HepG2 (cell line): Measurements from ENCODE around the gene OR5K2. TPM values are rescaled to one million over a fixed set of nuclear protein-coding genes. Genes with fewer than 3 reads are reported as not detected.

Source experiments
- ATAC-seq: fragments of 200-7000 bp; cut with Tn5 transposase; 3 replicates; pipeline ENCODE4 v1.9.1; 2020; ENCODE audit warnings: mild to moderate bottlenecking, moderate library complexity
- BruUV-seq: library from RNA; stranded (reverse); fragments of 400-500 nt; replicated peaks from 2 replicates; lab custom pipeline; 2021; lab: Mats Ljungman, UMichigan
- CTCF ChIA-PET: fragments of 300-600 bp; formaldehyde crosslinking; extraction: SDS; loops from one replicate; lab custom pipeline; 2021; ENCODE audit warnings: low total read pairs, inconsistent platforms, low intra/inter-chr PET ratio; lab: Yijun Ruan, JAX
- POLR2A ChIA-PET: fragments of 350-600 bp; sonication (Branson Sonifier 250); formaldehyde crosslinking; loops from one replicate; lab custom pipeline; 2020; ENCODE audit warnings: antibody characterized with exemption, inconsistent platforms; lab: Yijun Ruan, JAX
- DNase-seq: peaks from one replicate; pipeline ENCODE4 v3.0.0-alpha.2; 2015; ENCODE audit warnings: low spot score
- FAIRE-seq: peaks from 3 replicates; lab custom pipeline; 2011; peaks lifted over from hg19 to GRCh38; lab: Jason Lieb, UNC
- H2AFZ ChIP-seq: one replicate; pipeline ENCODE4 v1.6.1; 2011; ENCODE audit warnings: low read length, inconsistent platforms
- H3K27ac ChIP-seq: fragments of 300-600 bp; 3 replicates; pipeline ENCODE4 v1.8.0; 2011; ENCODE audit warnings: mixed run types, mild to moderate bottlenecking, mixed read lengths, low read length, inconsistent platforms; ENCODE audit not compliant: insufficient read depth; ENCODE audit errors: extremely low read length
- H3K27me3 ChIP-seq, 2 experiments: fragments of 200-600 bp in 1 of 2; 2 replicates in 1 of 2; 3 replicates in 1 of 2; pipeline versions ENCODE4 v1.6.0 to v1.8.0; 2011; ENCODE audit warnings: low read length in 2 of 2, mild to moderate bottlenecking in 2 of 2, moderate library complexity in 2 of 2, inconsistent platforms in 1 of 2; ENCODE audit not compliant: insufficient read depth in 2 of 2, control insufficient read depth in 1 of 2
- H3K36me3 ChIP-seq, 2 experiments: fragments of 200-600 bp in 1 of 2; replicated peaks in 1 of 2; 2 replicates in 1 of 2; 3 replicates in 1 of 2; pipeline versions ENCODE4 v1.5.1 to v1.8.0; 2011; ENCODE audit warnings: low read length in 2 of 2, inconsistent platforms in 1 of 2; ENCODE audit not compliant: insufficient read depth in 2 of 2, control insufficient read depth in 1 of 2
- H3K4me1 ChIP-seq: 2 replicates; pipeline ENCODE4 v1.5.1; 2012; ENCODE audit warnings: low read length, inconsistent platforms; ENCODE audit not compliant: insufficient read depth
- H3K4me2 ChIP-seq: 2 replicates; pipeline ENCODE4 v1.6.0; 2011; ENCODE audit warnings: low read depth, low read length, inconsistent platforms
- H3K4me3 ChIP-seq, 3 experiments: fragments of 200-600 bp in 1 of 3; sonication (generic), shearing (Covaris generic) in 1 of 3; replicated peaks in 1 of 3; 2 replicates each; pipeline ENCODE4 v1.5.1; 2011 to 2016; ENCODE audit warnings: low read length in 3 of 3, inconsistent platforms in 2 of 3, low read depth in 2 of 3, mild to moderate bottlenecking in 2 of 3, control low read depth in 1 of 3, mixed read lengths in 1 of 3; ENCODE audit not compliant: insufficient read depth in 1 of 3
- H3K79me2 ChIP-seq: one replicate; pipeline ENCODE4 v1.6.1; 2011; ENCODE audit warnings: low read length, inconsistent platforms; ENCODE audit not compliant: insufficient read depth
- H3K9ac ChIP-seq: 2 replicates; pipeline ENCODE4 v1.6.0; 2011; ENCODE audit warnings: mild to moderate bottlenecking, low read depth, low read length, inconsistent platforms; ENCODE audit not compliant: insufficient read depth
- H3K9me3 ChIP-seq: 2 replicates; pipeline ENCODE4 v1.5.1; 2012; ENCODE audit warnings: mild to moderate bottlenecking, low read length
- H4K20me1 ChIP-seq: 2 replicates; pipeline ENCODE4 v1.6.0; 2011; ENCODE audit warnings: inconsistent platforms, mild to moderate bottlenecking, low read length, moderate library complexity; ENCODE audit not compliant: insufficient read depth
- ELF4 ChIP-seq: sonication (generic); formaldehyde crosslinking; IDR thresholded peaks from 2 replicates; pipeline ENCODE4 v1.5.0; 2020; ENCODE audit warnings: missing genetic modification reagents, mild to moderate bottlenecking, moderate library complexity, borderline replicate concordance
- HOXD1 ChIP-seq: sonication (generic); formaldehyde crosslinking; IDR thresholded peaks from 2 replicates; pipeline ENCODE4 v1.5.0; 2020; ENCODE audit warnings: missing genetic modification reagents
- MED8 ChIP-seq: sonication (generic); formaldehyde crosslinking; IDR thresholded peaks from 2 replicates; pipeline ENCODE4 v1.8.1; 2023; ENCODE audit warnings: mild to moderate bottlenecking, missing genetic modification reagents; ENCODE audit not compliant: insufficient replicate concordance
- RBAK ChIP-seq: sonication (generic); formaldehyde crosslinking; IDR thresholded peaks from 2 replicates; pipeline ENCODE4 v1.5.1; 2020; ENCODE audit warnings: mild to moderate bottlenecking, missing genetic modification reagents
- ZFP37 ChIP-seq: sonication (generic); formaldehyde crosslinking; IDR thresholded peaks from 2 replicates; pipeline ENCODE4 v1.4.0; 2020; ENCODE audit warnings: missing genetic modification reagents, borderline replicate concordance
- ZNF790 ChIP-seq: sonication (generic); formaldehyde crosslinking; IDR thresholded peaks from 2 replicates; pipeline ENCODE4 v1.8.0; 2022; ENCODE audit warnings: missing genetic modification reagents, mild to moderate bottlenecking, borderline replicate concordance
- WGBS: methylation state at CpG from one replicate; pipeline ENCODE4 v1.1.6; 2017; ENCODE audit warnings: low lambda C conversion rate; 5-methylcytosine and 5-hydroxymethylcytosine counted together
- in situ Hi-C: cut with HindIII; loops from 2 replicates; pipeline ENCODE4 v1.10.0; 2017; ENCODE audit warnings: low pct_unique_long_range_greater_than_20kb; ENCODE audit not compliant: extremely low pct_ligation_motif_present
- intact Hi-C: fragments of 100-400 bp; cut with micrococcal nuclease; formaldehyde crosslinking; loops from one replicate; pipeline ENCODE4 v1.10.0; 2022; ENCODE audit not compliant: unreplicated experiment
- polyA plus RNA-seq, 8 experiments: library from polyadenylated mRNA; depleted of rRNA in 3 of 8; stranded (reverse) in 7 of 8; unstranded in 1 of 8; fragments of >200 nt; fragmentation: Illumina TruSeq in 4 of 8; extraction: Trizol in 4 of 8; gene quantifications; 2 replicates each; pipeline versions ENCODE4 v1.2.1 to v1.2.3, GENCODE V29; 2011 to 2016; ENCODE audit warnings: low read depth in 4 of 8, missing spikeins in 1 of 8, mixed read lengths in 1 of 8; ENCODE audit not compliant: insufficient read depth in 1 of 8
- total RNA-seq, 5 experiments: library from RNA; depleted of rRNA; stranded (reverse); fragments of >200 nt; fragmentation: Illumina TruSeq; extraction: Trizol; gene quantifications; 2 replicates each; pipeline ENCODE4 v1.2.3, GENCODE V29; 2016; ENCODE audit warnings: low read depth in 1 of 5
- TF ChIP-seq, protein P1 (sequence below): sonication (generic); formaldehyde crosslinking; IDR thresholded peaks from 2 replicates; pipeline ENCODE4 v1.5.0; 2020; ENCODE audit warnings: mild to moderate bottlenecking, missing genetic modification reagents, moderate library complexity
- TF ChIP-seq, protein P2 (sequence below): sonication (generic); formaldehyde crosslinking; IDR thresholded peaks from 2 replicates; pipeline ENCODE4 v1.8.1; 2023; ENCODE audit warnings: mild to moderate bottlenecking, missing genetic modification reagents

The OR5K2 gene
- total and polyA plus RNA-seq, 2 of the 13 experiments (the other 11 are each of a cell fraction or from before 2014, with no cell fraction given) = not detected

DNA sequence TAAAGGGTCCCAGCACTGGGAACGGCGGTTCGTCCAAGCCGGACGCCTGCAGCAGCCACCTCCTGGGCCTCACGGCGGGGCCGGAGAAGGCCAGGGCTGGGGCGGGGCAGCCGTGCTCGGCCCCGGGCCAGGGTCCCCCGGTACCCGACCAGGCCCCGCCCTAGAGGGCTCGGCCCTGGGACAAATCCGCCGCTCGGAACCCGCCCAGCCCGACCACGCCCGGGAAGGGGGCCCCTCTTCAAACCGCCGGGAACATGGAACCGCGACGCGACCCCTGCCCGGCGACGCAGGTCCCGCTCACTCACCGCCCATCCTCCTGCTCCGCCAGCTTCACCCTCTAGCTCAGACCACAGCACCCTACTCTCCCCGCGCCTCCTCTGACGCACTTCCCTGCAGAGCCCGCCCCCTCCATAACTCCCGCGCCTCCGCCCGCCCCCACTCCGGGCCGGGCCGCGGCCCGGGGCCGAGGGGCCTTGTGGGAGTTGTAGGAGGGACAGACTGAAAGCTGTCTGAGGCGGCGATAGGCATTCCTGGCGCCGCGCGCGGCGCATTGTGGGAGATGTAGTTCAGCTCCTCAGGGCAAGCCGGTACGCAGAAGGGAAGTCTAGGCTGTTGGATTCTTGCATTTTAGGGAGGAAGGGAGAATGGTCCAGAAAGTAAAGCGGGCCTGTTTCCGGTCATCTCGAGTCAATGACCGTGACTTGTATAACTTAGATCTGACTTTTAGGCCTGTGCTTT, 25.2 kb downstream of the OR5K2 start, which contains the start of gene CLDND1 (continued):
- TF ChIP-seq HOXD1 (CRISPR knock-in tag) (no peak), MED8 (CRISPR knock-in tag) (no peak), ELF4 (CRISPR knock-in tag) (no peak)
- TF ChIP-seq, protein P1, sequence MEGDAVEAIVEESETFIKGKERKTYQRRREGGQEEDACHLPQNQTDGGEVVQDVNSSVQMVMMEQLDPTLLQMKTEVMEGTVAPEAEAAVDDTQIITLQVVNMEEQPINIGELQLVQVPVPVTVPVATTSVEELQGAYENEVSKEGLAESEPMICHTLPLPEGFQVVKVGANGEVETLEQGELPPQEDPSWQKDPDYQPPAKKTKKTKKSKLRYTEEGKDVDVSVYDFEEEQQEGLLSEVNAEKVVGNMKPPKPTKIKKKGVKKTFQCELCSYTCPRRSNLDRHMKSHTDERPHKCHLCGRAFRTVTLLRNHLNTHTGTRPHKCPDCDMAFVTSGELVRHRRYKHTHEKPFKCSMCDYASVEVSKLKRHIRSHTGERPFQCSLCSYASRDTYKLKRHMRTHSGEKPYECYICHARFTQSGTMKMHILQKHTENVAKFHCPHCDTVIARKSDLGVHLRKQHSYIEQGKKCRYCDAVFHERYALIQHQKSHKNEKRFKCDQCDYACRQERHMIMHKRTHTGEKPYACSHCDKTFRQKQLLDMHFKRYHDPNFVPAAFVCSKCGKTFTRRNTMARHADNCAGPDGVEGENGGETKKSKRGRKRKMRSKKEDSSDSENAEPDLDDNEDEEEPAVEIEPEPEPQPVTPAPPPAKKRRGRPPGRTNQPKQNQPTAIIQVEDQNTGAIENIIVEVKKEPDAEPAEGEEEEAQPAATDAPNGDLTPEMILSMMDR (CRISPR knock-in tag) = no peak
- TF ChIP-seq, protein P2, sequence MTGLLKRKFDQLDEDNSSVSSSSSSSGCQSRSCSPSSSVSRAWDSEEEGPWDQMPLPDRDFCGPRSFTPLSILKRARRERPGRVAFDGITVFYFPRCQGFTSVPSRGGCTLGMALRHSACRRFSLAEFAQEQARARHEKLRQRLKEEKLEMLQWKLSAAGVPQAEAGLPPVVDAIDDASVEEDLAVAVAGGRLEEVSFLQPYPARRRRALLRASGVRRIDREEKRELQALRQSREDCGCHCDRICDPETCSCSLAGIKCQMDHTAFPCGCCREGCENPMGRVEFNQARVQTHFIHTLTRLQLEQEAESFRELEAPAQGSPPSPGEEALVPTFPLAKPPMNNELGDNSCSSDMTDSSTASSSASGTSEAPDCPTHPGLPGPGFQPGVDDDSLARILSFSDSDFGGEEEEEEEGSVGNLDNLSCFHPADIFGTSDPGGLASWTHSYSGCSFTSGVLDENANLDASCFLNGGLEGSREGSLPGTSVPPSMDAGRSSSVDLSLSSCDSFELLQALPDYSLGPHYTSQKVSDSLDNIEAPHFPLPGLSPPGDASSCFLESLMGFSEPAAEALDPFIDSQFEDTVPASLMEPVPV = peak; percentile 46; the same call in 1 of the 2 replicates

DNA sequence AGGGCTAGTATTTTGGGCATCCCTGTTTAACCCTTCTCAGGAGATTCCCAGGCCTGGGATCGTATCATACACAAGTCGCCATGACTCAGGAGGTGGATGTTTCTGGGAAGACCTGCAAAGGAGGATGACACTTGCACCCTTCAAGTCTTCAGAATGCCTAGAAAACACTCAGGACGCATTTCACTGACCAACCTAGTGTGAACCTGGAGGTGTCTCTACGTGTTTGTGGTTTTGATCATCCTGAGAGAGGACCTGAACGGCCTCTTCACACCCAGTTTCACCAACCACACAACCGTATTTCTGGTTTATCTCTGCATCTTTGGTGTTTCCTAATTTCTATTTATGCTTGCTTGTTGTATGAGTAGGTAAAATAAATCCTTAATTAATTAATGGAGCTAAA, 28.0 kb downstream of the OR5K2 start:
- DNase-seq = no peak
- no peak for FAIRE-seq
- intact Hi-C loops (loop anchor here (10.0 kb wide), 2 partner anchors 289 to 761 kb away; partner anchors contain the start of gene ARL6), in situ Hi-C loops (loop anchor here (10.0 kb wide), 1 partner anchor 49 kb away; no protein-coding TSS in a partner anchor)
- no peak overlapping the region for H3K27ac ChIP-seq
- peaks cover 29% of the 10 kb centered on the region for H3K4me1 ChIP-seq
- no TSS peak for BruUV-seq
- H3K4me2 ChIP-seq = no peak overlapping the region
- H3K9me3 ChIP-seq = no peaks in the 10 kb centered on the region
- 52% methylated on average over 6 of the region's 6 CpGs for WGBS
- H3K27me3 ChIP-seq = no peaks in the 10 kb centered on the region; a peak in 1 of 5 replicates
- no peak overlapping the region for H3K9ac ChIP-seq
- ChIA-PET CTCF (no interaction called here), POLR2A (no interaction called here)
- no peaks in the 10 kb centered on the region; a peak in 1 of 5 replicates for H3K36me3 ChIP-seq
- no peak overlapping the region for H2AFZ ChIP-seq
- H3K4me3 ChIP-seq = no peak overlapping the region
- H4K20me1 ChIP-seq = no peaks in the 10 kb centered on the region
- H3K79me2 ChIP-seq = peaks cover 18% of the 10 kb centered on the region
- no peak for ATAC-seq
- TF ChIP-seq ZNF790 (CRISPR knock-in tag) (no peak), RBAK (CRISPR knock-in tag) (no peak), MED8 (CRISPR knock-in tag) (no peak), ZFP37 (CRISPR knock-in tag) (no peak)
